ENCODE measurements around the gene CTTN.
"Not testable (repeated sequence)": the region's sequence is repeated elsewhere in the genome, so short reads cannot be mapped to it uniquely, and the experiment has no call there.

DNA sequence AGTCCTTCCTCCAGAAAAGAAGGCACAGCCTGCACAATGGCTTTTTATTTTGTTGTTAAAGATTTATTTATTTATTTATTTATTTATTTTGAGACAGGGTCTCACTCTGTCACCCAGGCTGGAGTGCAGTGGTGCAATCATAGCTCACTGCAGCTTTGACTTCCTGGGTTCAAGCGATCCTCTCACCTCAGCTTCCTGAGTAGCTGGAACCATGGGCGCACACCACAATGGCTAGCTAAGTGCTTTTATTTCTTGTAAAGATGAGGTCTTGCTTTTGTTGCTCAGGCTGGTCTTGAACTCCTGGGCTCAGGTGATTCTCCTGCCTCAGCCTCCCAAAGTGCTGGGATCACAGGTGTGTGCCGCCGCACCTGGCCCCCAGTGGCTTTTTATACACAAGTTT, 10.0 kb downstream of the CTTN start:
- TF ChIP-seq POLR2A (IDR thresholded peaks at IDR 0.05): not testable (repeated sequence)
- TF ChIP-seq, protein P1, sequence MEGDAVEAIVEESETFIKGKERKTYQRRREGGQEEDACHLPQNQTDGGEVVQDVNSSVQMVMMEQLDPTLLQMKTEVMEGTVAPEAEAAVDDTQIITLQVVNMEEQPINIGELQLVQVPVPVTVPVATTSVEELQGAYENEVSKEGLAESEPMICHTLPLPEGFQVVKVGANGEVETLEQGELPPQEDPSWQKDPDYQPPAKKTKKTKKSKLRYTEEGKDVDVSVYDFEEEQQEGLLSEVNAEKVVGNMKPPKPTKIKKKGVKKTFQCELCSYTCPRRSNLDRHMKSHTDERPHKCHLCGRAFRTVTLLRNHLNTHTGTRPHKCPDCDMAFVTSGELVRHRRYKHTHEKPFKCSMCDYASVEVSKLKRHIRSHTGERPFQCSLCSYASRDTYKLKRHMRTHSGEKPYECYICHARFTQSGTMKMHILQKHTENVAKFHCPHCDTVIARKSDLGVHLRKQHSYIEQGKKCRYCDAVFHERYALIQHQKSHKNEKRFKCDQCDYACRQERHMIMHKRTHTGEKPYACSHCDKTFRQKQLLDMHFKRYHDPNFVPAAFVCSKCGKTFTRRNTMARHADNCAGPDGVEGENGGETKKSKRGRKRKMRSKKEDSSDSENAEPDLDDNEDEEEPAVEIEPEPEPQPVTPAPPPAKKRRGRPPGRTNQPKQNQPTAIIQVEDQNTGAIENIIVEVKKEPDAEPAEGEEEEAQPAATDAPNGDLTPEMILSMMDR (IDR thresholded peaks at IDR 0.05 in 4 of 5, conservative IDR thresholded peaks at IDR 0.05 in 1 of 5): not testable (repeated sequence)
